ENCODE measurements around the gene ATIC.

The ATIC gene

GRCh38 chr2:215383652-215384279, 71.9 kb downstream of the ATIC start:
- H3K4me1 Mint-ChIP-seq, result no peaks in the 10 kb centered on the region
- H3K27me3 Mint-ChIP-seq, result no peaks in the 10 kb centered on the region
- no peak overlapping the region for H3K27ac Mint-ChIP-seq
- no peak overlapping the region for H3K4me3 Mint-ChIP-seq
- H3K36me3 Mint-ChIP-seq (ENCODE audit: low read depth), result peaks cover 2% of the 10 kb centered on the region
- no peaks in the 10 kb centered on the region for H3K9me3 Mint-ChIP-seq
- ATAC-seq (no peak), DNase-seq (no peak)

GRCh38 chr2:215384710-215385109, 72.9 kb downstream of the ATIC start:
- H3K27me3 Mint-ChIP-seq, result no peaks in the 10 kb centered on the region
- peaks cover 2% of the 10 kb centered on the region for H3K36me3 Mint-ChIP-seq (ENCODE audit: low read depth)
- H3K4me3 Mint-ChIP-seq, result no peak overlapping the region
- H3K9me3 Mint-ChIP-seq, result no peaks in the 10 kb centered on the region
- no peaks in the 10 kb centered on the region for H3K4me1 Mint-ChIP-seq
- H3K27ac Mint-ChIP-seq, result no peak overlapping the region
- DNase-seq (no peak), ATAC-seq (no peak)

- H3K36me3 Mint-ChIP-seq (ENCODE audit: low read depth), result no peaks in the 10 kb centered on the region
- no peak overlapping the region for H3K4me3 Mint-ChIP-seq
- DNase-seq (no peak), ATAC-seq (no peak)
- no peaks in the 10 kb centered on the region for H3K4me1 Mint-ChIP-seq
- no peaks in the 10 kb centered on the region for H3K27me3 Mint-ChIP-seq
- H3K27ac Mint-ChIP-seq, result no peak overlapping the region
- no peaks in the 10 kb centered on the region for H3K9me3 Mint-ChIP-seq
Measured at GRCh38 chr2:215386566-215386965, 74.7 kb downstream of the ATIC start.

GRCh38 chr2:215388002-215388728, 76.3 kb downstream of the ATIC start:
- ATAC-seq, result no peak
- Mint-ChIP-seq H3K9me3 (no peaks in the 10 kb centered on the region), H3K36me3 (ENCODE audit: low read depth) (no peaks in the 10 kb centered on the region), H3K27ac (no peak overlapping the region), H3K4me3 (no peak overlapping the region), H3K27me3 (no peaks in the 10 kb centered on the region), H3K4me1 (no peaks in the 10 kb centered on the region)
- DNase-seq, result no peak

- no peaks in the 10 kb centered on the region for H3K36me3 Mint-ChIP-seq (ENCODE audit: low read depth)
- no peaks in the 10 kb centered on the region for H3K4me1 Mint-ChIP-seq
- no peak overlapping the region for H3K4me3 Mint-ChIP-seq
- no peak for ATAC-seq
- peaks cover 2% of the 10 kb centered on the region for H3K27me3 Mint-ChIP-seq
- H3K9me3 Mint-ChIP-seq, result no peaks in the 10 kb centered on the region
- no peak for DNase-seq
- no peak overlapping the region for H3K27ac Mint-ChIP-seq
Measured at GRCh38 chr2:215390550-215390913, 78.7 kb downstream of the ATIC start.

GRCh38 chr2:215391531-215391930, 79.7 kb downstream of the ATIC start:
- no peak for ATAC-seq
- DNase-seq, result no peak
- Mint-ChIP-seq H3K4me1 (no peaks in the 10 kb centered on the region), H3K4me3 (no peak overlapping the region), H3K36me3 (ENCODE audit: low read depth) (no peaks in the 10 kb centered on the region), H3K27me3 (peaks cover 2% of the 10 kb centered on the region), H3K9me3 (no peaks in the 10 kb centered on the region), H3K27ac (no peak overlapping the region)

GRCh38 chr2:215392164-215392563, 80.3 kb downstream of the ATIC start:
- no peak overlapping the region for H3K4me3 Mint-ChIP-seq
- ATAC-seq (no peak), DNase-seq (no peak)

GRCh38 chr2:215392687-215393270, 80.9 kb downstream of the ATIC start:
- H3K4me1 Mint-ChIP-seq, result no peaks in the 10 kb centered on the region
- no peaks in the 10 kb centered on the region for H3K36me3 Mint-ChIP-seq (ENCODE audit: low read depth)
- H3K4me3 Mint-ChIP-seq, result no peak overlapping the region
- no peak for DNase-seq
- peaks cover 2% of the 10 kb centered on the region for H3K27me3 Mint-ChIP-seq
- ATAC-seq, result no peak
- no peak overlapping the region for H3K27ac Mint-ChIP-seq
- no peaks in the 10 kb centered on the region for H3K9me3 Mint-ChIP-seq

More at GRCh38 chr2:215392164-215392563, 80.3 kb downstream of the ATIC start:
- no peaks in the 10 kb centered on the region for H3K9me3 Mint-ChIP-seq
- H3K27ac Mint-ChIP-seq, result no peak overlapping the region
- no peaks in the 10 kb centered on the region for H3K4me1 Mint-ChIP-seq
- no peaks in the 10 kb centered on the region for H3K36me3 Mint-ChIP-seq (ENCODE audit: low read depth)
- peaks cover 2% of the 10 kb centered on the region for H3K27me3 Mint-ChIP-seq

- H3K36me3 Mint-ChIP-seq (ENCODE audit: low read depth), result no peaks in the 10 kb centered on the region
- H3K27me3 Mint-ChIP-seq, result peaks cover 5% of the 10 kb centered on the region
- no peaks in the 10 kb centered on the region for H3K9me3 Mint-ChIP-seq
- no peak overlapping the region for H3K4me3 Mint-ChIP-seq
- DNase-seq, result no peak
- H3K27ac Mint-ChIP-seq, result no peak overlapping the region
- no peaks in the 10 kb centered on the region for H3K4me1 Mint-ChIP-seq
- no peak for ATAC-seq
Measured at GRCh38 chr2:215394102-215394805, 82.4 kb downstream of the ATIC start.

- DNase-seq (no peak), ATAC-seq (no peak)
- Mint-ChIP-seq H3K27me3 (peaks cover 6% of the 10 kb centered on the region), H3K36me3 (ENCODE audit: low read depth) (no peaks in the 10 kb centered on the region), H3K9me3 (no peaks in the 10 kb centered on the region), H3K4me1 (no peaks in the 10 kb centered on the region), H3K4me3 (no peak overlapping the region), H3K27ac (no peak overlapping the region)
Measured at GRCh38 chr2:215395687-215396460, 84.0 kb downstream of the ATIC start.

GRCh38 chr2:215396595-215397313, 84.9 kb downstream of the ATIC start:
- DNase-seq, result no peak
- Mint-ChIP-seq H3K4me3 (no peak overlapping the region), H3K4me1 (no peaks in the 10 kb centered on the region), H3K27ac (no peak overlapping the region), H3K36me3 (ENCODE audit: low read depth) (no peaks in the 10 kb centered on the region), H3K9me3 (no peaks in the 10 kb centered on the region), H3K27me3 (peaks cover 6% of the 10 kb centered on the region)
- no peak for ATAC-seq

- no peak for DNase-seq
- no peak for ATAC-seq
- no peaks in the 10 kb centered on the region for H3K9me3 Mint-ChIP-seq
- H3K4me3 Mint-ChIP-seq, result no peak overlapping the region
- H3K36me3 Mint-ChIP-seq (ENCODE audit: low read depth), result no peaks in the 10 kb centered on the region
- no peaks in the 10 kb centered on the region for H3K4me1 Mint-ChIP-seq
- peaks cover 6% of the 10 kb centered on the region for H3K27me3 Mint-ChIP-seq
- H3K27ac Mint-ChIP-seq, result no peak overlapping the region
Measured at GRCh38 chr2:215397632-215398341, 85.9 kb downstream of the ATIC start.

- Mint-ChIP-seq H3K4me3 (no peak overlapping the region), H3K27me3 (peaks cover 8% of the 10 kb centered on the region), H3K9me3 (no peaks in the 10 kb centered on the region), H3K27ac (no peak overlapping the region), H3K36me3 (ENCODE audit: low read depth) (no peaks in the 10 kb centered on the region), H3K4me1 (no peaks in the 10 kb centered on the region)
- DNase-seq (no peak), ATAC-seq (no peak)
Measured at GRCh38 chr2:215399067-215399716, 87.3 kb downstream of the ATIC start.

Data from activated naive CD8-positive, alpha-beta T cell treated with anti-CD3 and anti-CD28 coated beads, Interleukin-2, amount 50 U/mL, for 24 hours (primary cell).